ENCODE data around the gene DKKL1.
A peak's percentile ranks its signal among the peaks of the same experiment; 100 is the strongest.

GRCh38 chr19:49340069-49340864 is 23.4 kb upstream of the DKKL1 start:
- TF ChIP-seq, protein P1, sequence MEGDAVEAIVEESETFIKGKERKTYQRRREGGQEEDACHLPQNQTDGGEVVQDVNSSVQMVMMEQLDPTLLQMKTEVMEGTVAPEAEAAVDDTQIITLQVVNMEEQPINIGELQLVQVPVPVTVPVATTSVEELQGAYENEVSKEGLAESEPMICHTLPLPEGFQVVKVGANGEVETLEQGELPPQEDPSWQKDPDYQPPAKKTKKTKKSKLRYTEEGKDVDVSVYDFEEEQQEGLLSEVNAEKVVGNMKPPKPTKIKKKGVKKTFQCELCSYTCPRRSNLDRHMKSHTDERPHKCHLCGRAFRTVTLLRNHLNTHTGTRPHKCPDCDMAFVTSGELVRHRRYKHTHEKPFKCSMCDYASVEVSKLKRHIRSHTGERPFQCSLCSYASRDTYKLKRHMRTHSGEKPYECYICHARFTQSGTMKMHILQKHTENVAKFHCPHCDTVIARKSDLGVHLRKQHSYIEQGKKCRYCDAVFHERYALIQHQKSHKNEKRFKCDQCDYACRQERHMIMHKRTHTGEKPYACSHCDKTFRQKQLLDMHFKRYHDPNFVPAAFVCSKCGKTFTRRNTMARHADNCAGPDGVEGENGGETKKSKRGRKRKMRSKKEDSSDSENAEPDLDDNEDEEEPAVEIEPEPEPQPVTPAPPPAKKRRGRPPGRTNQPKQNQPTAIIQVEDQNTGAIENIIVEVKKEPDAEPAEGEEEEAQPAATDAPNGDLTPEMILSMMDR (conservative IDR thresholded peaks at IDR 0.05; ENCODE audit: low read depth, low read length): no peak
- TF ChIP-seq MAFK (IDR thresholded peaks at IDR 0.05; ENCODE audit: low read depth, low read length) (no peak), RAD21 (IDR thresholded peaks at IDR 0.05; ENCODE audit: low read length) (no peak), POLR2A (IDR thresholded peaks at IDR 0.05; ENCODE audit: low read depth, low read length) (no peak), USF2 (IDR thresholded peaks at IDR 0.05; ENCODE audit: low read depth, low read length) (peak; percentile 60), NFE2L2 (IDR thresholded peaks at IDR 0.05; ENCODE audit: low read depth, low read length) (no peak), RCOR1 (IDR thresholded peaks at IDR 0.05; ENCODE audit: insufficient replicate concordance, low read length) (no peak), SMC3 (IDR thresholded peaks at IDR 0.05; ENCODE audit: low read depth, low read length) (no peak), CEBPB (IDR thresholded peaks at IDR 0.05; ENCODE audit: low read depth, low read length) (no peak), BHLHE40 (IDR thresholded peaks at IDR 0.05; ENCODE audit: low read depth, low read length) (peak; percentile 57), MAZ (IDR thresholded peaks at IDR 0.05; ENCODE audit: borderline replicate concordance, low read depth, low read length) (no peak), FOS (IDR thresholded peaks at IDR 0.05; ENCODE audit: low read depth, low read length) (no peak)
- TF ChIP-seq, protein P2, sequence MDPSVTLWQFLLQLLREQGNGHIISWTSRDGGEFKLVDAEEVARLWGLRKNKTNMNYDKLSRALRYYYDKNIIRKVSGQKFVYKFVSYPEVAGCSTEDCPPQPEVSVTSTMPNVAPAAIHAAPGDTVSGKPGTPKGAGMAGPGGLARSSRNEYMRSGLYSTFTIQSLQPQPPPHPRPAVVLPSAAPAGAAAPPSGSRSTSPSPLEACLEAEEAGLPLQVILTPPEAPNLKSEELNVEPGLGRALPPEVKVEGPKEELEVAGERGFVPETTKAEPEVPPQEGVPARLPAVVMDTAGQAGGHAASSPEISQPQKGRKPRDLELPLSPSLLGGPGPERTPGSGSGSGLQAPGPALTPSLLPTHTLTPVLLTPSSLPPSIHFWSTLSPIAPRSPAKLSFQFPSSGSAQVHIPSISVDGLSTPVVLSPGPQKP (IDR thresholded peaks at IDR 0.05; ENCODE audit: borderline replicate concordance, low read depth, low read length): no peak
